Naive thymus-derived CD4-positive, alpha-beta T cell (primary cell): Measurements from ENCODE around the gene TPI1. TPM values are rescaled to one million over a fixed set of nuclear protein-coding genes. Genes with fewer than 3 reads are reported as not detected.
"Not testable (repeated sequence)": the region's sequence is repeated elsewhere in the genome, so short reads cannot be mapped to it uniquely, and the experiment has no call there.

ENCODE experiments used
- ATAC-seq: fragments of 150-1000 bp; cut with Tn5 transposase; 2 replicates; pipeline ENCODE4 v1.10.0; 2021; ENCODE audit warnings: mild to moderate bottlenecking, moderate library complexity
- CTCF ChIA-PET: fragments of 350-600 bp; sonication (Branson Sonifier 250); formaldehyde crosslinking; loops from one replicate; lab custom pipeline; 2021; ENCODE audit warnings: antibody characterized with exemption; lab: Charles Lee
- POLR2A ChIA-PET: fragments of 350-600 bp; sonication (Branson Sonifier 250); formaldehyde crosslinking; loops from one replicate; lab custom pipeline; 2021; ENCODE audit warnings: antibody characterized with exemption, inconsistent platforms; lab: Charles Lee
- DNase-seq, 9 donors: peaks; one replicate each; pipeline versions ENCODE4 v3.0.0 to v3.0.0-alpha.2; 2020 to 2022; ENCODE audit warnings: mixed read lengths in 1 of 9
- H3K27ac ChIP-seq: one replicate; pipeline ENCODE4 v1.7.0; 2013; ENCODE audit warnings: mild to moderate bottlenecking, low read depth, low read length, moderate library complexity
- H3K27me3 ChIP-seq, 2 donors: one replicate each; pipeline ENCODE4 v1.7.0; 2013; ENCODE audit warnings: low read length in 2 of 2, mild to moderate bottlenecking in 2 of 2, moderate library complexity in 2 of 2; ENCODE audit not compliant: control insufficient read depth in 2 of 2, insufficient read depth in 2 of 2
- H3K36me3 ChIP-seq, 3 experiments: 1 replicate in 2 of 3; 2 replicates in 1 of 3; pipeline ENCODE4 v1.7.0; 2013; ENCODE audit warnings: low read length in 3 of 3, mild to moderate bottlenecking in 3 of 3, moderate library complexity in 1 of 3; ENCODE audit not compliant: insufficient read depth in 3 of 3, control insufficient read depth in 2 of 3
- H3K4me1 ChIP-seq, 2 donors: one replicate each; pipeline ENCODE4 v1.7.0; 2013; ENCODE audit warnings: low read length in 2 of 2, mild to moderate bottlenecking in 2 of 2, moderate library complexity in 1 of 2; ENCODE audit not compliant: control insufficient read depth in 2 of 2, insufficient read depth in 2 of 2
- H3K4me3 ChIP-seq: 2 replicates; pipeline ENCODE4 v1.7.0; 2013; ENCODE audit warnings: mild to moderate bottlenecking, low read length
- H3K9me3 ChIP-seq, 3 experiments: 1 replicate in 2 of 3; 2 replicates in 1 of 3; pipeline ENCODE4 v1.7.0; 2013; ENCODE audit warnings: low read length in 3 of 3; ENCODE audit not compliant: control insufficient read depth in 2 of 3
- H3K27ac Mint-ChIP-seq, 9 donors: one replicate each; pipeline ENCODE4 v1.8.0; 2020 to 2022; ENCODE audit warnings: mixed read lengths in 9 of 9, mild to moderate bottlenecking in 8 of 9, moderate library complexity in 5 of 9, inconsistent platforms in 2 of 9
- H3K27me3 Mint-ChIP-seq, 5 donors: one replicate each; pipeline ENCODE4 v1.8.0; 2021 to 2022; ENCODE audit warnings: mixed read lengths in 5 of 5, mild to moderate bottlenecking in 1 of 5
- H3K36me3 Mint-ChIP-seq, 5 donors: one replicate each; pipeline ENCODE4 v1.8.0; 2020 to 2022; ENCODE audit warnings: mixed read lengths in 5 of 5, mild to moderate bottlenecking in 3 of 5, inconsistent platforms in 1 of 5
- H3K4me1 Mint-ChIP-seq, 7 donors: one replicate each; pipeline ENCODE4 v1.8.0; 2020 to 2022; ENCODE audit warnings: mixed read lengths in 7 of 7, mild to moderate bottlenecking in 3 of 7, inconsistent platforms in 1 of 7
- H3K4me3 Mint-ChIP-seq, 10 donors: one replicate each; pipeline ENCODE4 v1.8.0; 2020 to 2022; ENCODE audit warnings: mild to moderate bottlenecking in 10 of 10, mixed read lengths in 10 of 10, moderate library complexity in 6 of 10, inconsistent platforms in 2 of 10
- H3K9me3 Mint-ChIP-seq, 11 donors: one replicate each; pipeline ENCODE4 v1.8.0; 2020 to 2022; ENCODE audit warnings: mixed read lengths in 11 of 11, mild to moderate bottlenecking in 4 of 11, inconsistent platforms in 1 of 11, moderate library complexity in 1 of 11
- intact Hi-C, 2 donors: fragments of 100-400 bp; cut with micrococcal nuclease; formaldehyde crosslinking; loops; one replicate each; pipeline ENCODE4 v1.15.1; 2023
- polyA plus RNA-seq, 2 donors: library from polyadenylated mRNA; unstranded; fragments of 300-500 nt; fragmentation: Illumina TruSeq; gene quantifications; one replicate each; pipeline ENCODE4 v1.2.3, GENCODE V29; 2021
- total RNA-seq, 6 experiments: library from RNA in 5 of 6; stranded (reverse) in 5 of 6; gene quantifications; 1 replicate in 5 of 6; 2 replicates in 1 of 6; pipeline ENCODE4 v1.2.3 and lab custom pipeline; 2021 to 2026

Gene TPI1
- total and polyA plus RNA-seq, 7 experiments from 2014 or later, result 89.7 to 1,293 (median 163) TPM

DNA sequence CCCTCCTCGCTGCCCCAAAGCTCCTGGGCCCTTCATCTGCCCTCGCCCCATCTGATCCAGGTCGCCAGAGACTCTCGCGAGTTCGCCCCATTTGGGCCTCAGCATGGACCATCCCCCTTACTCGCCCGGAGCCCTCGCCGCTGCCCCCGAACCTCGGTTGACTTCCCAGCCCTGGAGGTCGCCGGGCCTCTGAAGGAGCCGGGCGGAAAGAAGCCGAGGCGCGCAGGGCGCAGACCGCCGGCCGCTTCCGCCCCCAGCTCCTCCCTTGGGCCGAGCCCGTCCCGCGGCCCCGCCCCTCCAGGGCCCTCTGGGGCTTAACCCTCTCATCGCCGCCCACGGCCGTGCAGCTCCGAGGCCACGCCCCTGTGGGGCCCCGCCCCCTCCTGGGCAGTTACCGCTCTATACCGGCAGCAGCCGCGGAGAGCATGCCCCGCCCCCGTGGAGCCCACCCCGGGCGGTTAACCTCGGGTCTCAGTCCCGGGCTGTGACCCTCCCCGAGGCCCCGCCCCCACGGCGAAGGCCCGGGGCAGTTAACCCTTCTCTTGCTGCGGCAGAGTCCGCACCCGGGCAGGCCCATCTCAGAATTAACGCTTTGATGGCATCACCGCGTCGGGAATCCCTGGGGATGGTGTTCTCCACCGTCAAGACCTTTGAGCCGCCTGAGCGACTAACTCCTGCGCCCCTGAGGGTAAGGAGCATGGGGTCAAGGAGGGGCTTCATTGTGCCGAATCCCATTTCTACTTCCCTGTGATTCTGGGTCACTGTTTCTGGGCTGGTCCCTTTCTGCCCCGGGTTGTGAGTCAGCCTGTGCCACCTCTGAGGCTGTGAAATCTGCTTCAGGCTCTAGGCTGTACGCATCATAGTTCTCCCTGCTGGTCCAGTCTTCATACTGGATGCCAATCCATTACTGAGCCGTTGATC, 6.0 kb downstream of the TPI1 start, which contains the start of gene SPSB2:
Gene SPSB2, minus strand, starts transcription at position 210 of the 921 bp plus-strand sequence. CDS start 402 bp downstream, outside the sequence.
- peak; percentile 97 for ATAC-seq
- ChIA-PET CTCF (interaction anchor here (0.7 to 6.9 kb wide), 31 partner anchors 9 to 240 kb away, joined by 3 to 45 read pairs (median 4); partner anchors contain the start of genes C12orf57, C1RL, CDCA3 and LRRC23), POLR2A (interaction anchor here (0.7 to 4.6 kb wide), 40 partner anchors 9 to 316 kb away, joined by 3 to 70 read pairs (median 5); partner anchors contain the start of genes C12orf57, CDCA3, ENO2 and LPCAT3)
- peaks cover 3 to 27% (median 6%) of the 10 kb centered on the region in 3 experiments for H3K36me3 ChIP-seq
- no peaks in the 10 kb centered on the region for H3K27me3 Mint-ChIP-seq
- H3K4me1 ChIP-seq, result peaks cover 32 to 34% of the 10 kb centered on the region in 2 donors
- H3K36me3 Mint-ChIP-seq, result peaks cover 0 to 42% (median 3%) of the 10 kb centered on the region in 5 donors
- H3K27me3 ChIP-seq, result no peaks in the 10 kb centered on the region
- peak within 1 kb of the TSS; percentile 79 to 94 (median 88) for H3K27ac Mint-ChIP-seq
- H3K9me3 ChIP-seq, result no peaks in the 10 kb centered on the region
- intact Hi-C loops, result loop anchor here (1.0 to 5.0 kb wide), 21 partner anchors 18 to 1824 kb away; partner anchors contain the start of genes EMG1 (in 2 of the 2), ENO2 (in 2 of the 2), LPCAT3 (in 2 of the 2) and LRRC23 (in 2 of the 2)
- peak; percentile 96 to 100 (median 98) for DNase-seq
- H3K9me3 Mint-ChIP-seq, result no peaks in the 10 kb centered on the region
- peak within 1 kb of the TSS; percentile 98 for H3K4me3 ChIP-seq
- peaks cover 34 to 58% (median 47%) of the 10 kb centered on the region in 7 donors for H3K4me1 Mint-ChIP-seq
- peak within 1 kb of the TSS; percentile 77 for H3K27ac ChIP-seq
- H3K4me3 Mint-ChIP-seq, result peak within 1 kb of the TSS; percentile 87 to 95 (median 91)

DNA sequence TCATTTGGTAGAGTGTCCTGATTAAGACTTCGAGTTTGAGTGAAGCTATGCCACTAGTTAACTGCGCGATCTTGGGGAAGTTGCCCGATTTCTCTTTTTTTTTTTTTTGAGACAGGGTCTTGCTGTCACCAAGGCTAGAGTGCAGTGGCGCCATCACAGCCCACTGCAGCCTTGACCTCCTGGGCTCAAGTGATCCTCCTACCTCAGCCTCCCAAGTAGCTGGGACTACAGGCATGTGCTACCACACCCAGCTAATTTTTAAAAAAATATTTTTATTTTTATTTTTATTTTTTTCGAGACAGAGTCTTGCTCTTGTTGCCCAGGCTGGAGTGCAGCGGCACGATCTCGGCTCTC, 6.7 kb downstream of the TPI1 start:
- peaks cover 0 to 39% (median 3%) of the 10 kb centered on the region in 5 donors for H3K36me3 Mint-ChIP-seq
- not testable (repeated sequence) for ATAC-seq

DNA sequence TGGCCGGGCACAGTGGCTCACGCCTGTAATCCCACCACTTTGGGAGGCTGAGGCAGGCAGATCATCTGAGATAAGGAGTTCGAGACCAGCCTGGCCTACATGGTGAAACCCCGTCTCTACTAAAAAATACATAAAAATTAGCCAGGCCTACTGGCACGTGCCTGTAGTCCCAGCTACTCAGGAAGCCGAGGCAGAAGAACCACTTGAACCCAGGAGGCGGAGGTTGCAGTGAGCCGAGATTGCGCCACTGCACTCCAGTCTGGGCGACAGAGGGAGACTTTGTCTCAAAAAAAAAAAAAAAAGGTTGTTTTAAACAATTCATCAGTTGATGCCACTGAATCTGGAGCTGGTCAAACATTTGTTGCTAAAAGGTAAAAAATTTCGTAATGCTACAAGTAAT, 12.5 kb downstream of the TPI1 start:
- H3K36me3 ChIP-seq, result peaks cover 0 to 12% (median 0%) of the 10 kb centered on the region in 3 experiments
- H3K4me1 ChIP-seq, H3K4me3 Mint-ChIP-seq, ATAC-seq, intact Hi-C loops, DNase-seq, H3K27me3 ChIP-seq, H3K27ac Mint-ChIP-seq, H3K9me3 ChIP-seq, H3K4me3 ChIP-seq, H3K4me1 Mint-ChIP-seq, H3K27ac ChIP-seq, H3K27me3 Mint-ChIP-seq, H3K9me3 Mint-ChIP-seq: not testable (repeated sequence)
- CTCF ChIA-PET, result interaction anchor here (0.6 kb wide), 2 partner anchors 225 to 228 kb away, joined by 3 read pairs; no protein-coding TSS in a partner anchor
- H3K36me3 Mint-ChIP-seq, result peaks cover 0 to 14% (median 4%) of the 10 kb centered on the region in 5 donors
- POLR2A ChIA-PET, result interaction anchor here (0.7 kb wide), 1 partner anchor 34 kb away, joined by 8 read pairs; no protein-coding TSS in a partner anchor

More for the DNA sequence above, 6.7 kb downstream of the TPI1 start:
- POLR2A ChIA-PET, result interaction anchor here (0.6 to 4.6 kb wide), 10 partner anchors 17 to 121 kb away, joined by 3 to 70 read pairs (median 23); partner anchors contain the start of genes C12orf57, CDCA3, ENO2 and LRRC23
- not testable (repeated sequence) for H3K27me3 Mint-ChIP-seq, H3K27me3 ChIP-seq, DNase-seq, H3K9me3 Mint-ChIP-seq, H3K9me3 ChIP-seq
- H3K4me1 Mint-ChIP-seq, result peaks cover 27 to 52% (median 40%) of the 10 kb centered on the region in 7 donors
- peak overlapping the region; percentile 87 to 95 (median 91) for H3K4me3 Mint-ChIP-seq
- Histone ChIP-seq H3K27ac (peak overlapping the region; percentile 77), H3K4me3 (peak overlapping the region; percentile 98), H3K36me3 (peaks cover 3 to 27% (median 6%) of the 10 kb centered on the region in 3 experiments), H3K4me1 (peaks cover 26 to 27% of the 10 kb centered on the region in 2 donors)
- intact Hi-C loops, result loop anchor here in 1 of 2 donors (5.0 kb wide), 2 partner anchors 382 to 1823 kb away; partner anchors contain the start of genes MRPL51, NCAPD2 and RIMKLB
- H3K27ac Mint-ChIP-seq, result peak overlapping the region in 8 of 9 donors; percentile 78 to 92 (median 84)
- CTCF ChIA-PET, result interaction anchor here (0.7 to 6.9 kb wide), 8 partner anchors 18 to 234 kb away, joined by 3 to 45 read pairs (median 12); partner anchors contain the start of genes C12orf57, C1RL, CDCA3 and RNU7-1

DNA sequence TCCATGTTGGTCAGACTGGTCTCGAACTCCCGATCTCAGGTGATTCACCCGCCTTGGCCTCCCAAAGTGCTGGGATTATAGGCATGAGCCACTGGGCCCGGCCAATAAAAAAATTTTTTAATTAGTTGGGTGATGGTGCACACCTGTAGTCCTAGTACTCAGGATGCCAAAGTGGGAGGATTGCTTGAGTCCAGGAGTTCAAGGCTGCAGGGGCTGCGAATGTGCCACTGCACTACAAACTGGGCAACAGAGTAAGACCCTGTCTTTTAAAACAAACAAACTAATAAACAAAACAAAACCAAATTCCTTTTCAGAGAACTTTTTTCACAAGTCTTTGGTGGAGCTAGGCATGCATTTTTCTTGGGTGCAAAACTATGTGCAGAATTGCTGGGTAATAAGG, 15.9 kb downstream of the TPI1 start:
- no peaks in the 10 kb centered on the region for H3K9me3 Mint-ChIP-seq
- CTCF ChIA-PET, result no interaction called here
- H3K4me1 Mint-ChIP-seq, result peaks cover 0 to under 1% (median 0%) of the 10 kb centered on the region in 7 donors
- intact Hi-C loops, result no loop called here
- ATAC-seq, result no peak
- H3K36me3 Mint-ChIP-seq, result peaks cover 0 to 8% (median 7%) of the 10 kb centered on the region in 5 donors
- peaks cover 0 to 14% (median 0%) of the 10 kb centered on the region in 3 experiments for H3K36me3 ChIP-seq
- POLR2A ChIA-PET, result no interaction called here
- no peaks in the 10 kb centered on the region for H3K4me1 ChIP-seq
- H3K27me3 ChIP-seq, result no peaks in the 10 kb centered on the region
- H3K27ac Mint-ChIP-seq, result no peak overlapping the region
- DNase-seq, result no peak
- no peak overlapping the region for H3K4me3 ChIP-seq
- no peak overlapping the region for H3K4me3 Mint-ChIP-seq
- no peaks in the 10 kb centered on the region for H3K9me3 ChIP-seq
- no peaks in the 10 kb centered on the region for H3K27me3 Mint-ChIP-seq
- H3K27ac ChIP-seq, result no peak overlapping the region

DNA sequence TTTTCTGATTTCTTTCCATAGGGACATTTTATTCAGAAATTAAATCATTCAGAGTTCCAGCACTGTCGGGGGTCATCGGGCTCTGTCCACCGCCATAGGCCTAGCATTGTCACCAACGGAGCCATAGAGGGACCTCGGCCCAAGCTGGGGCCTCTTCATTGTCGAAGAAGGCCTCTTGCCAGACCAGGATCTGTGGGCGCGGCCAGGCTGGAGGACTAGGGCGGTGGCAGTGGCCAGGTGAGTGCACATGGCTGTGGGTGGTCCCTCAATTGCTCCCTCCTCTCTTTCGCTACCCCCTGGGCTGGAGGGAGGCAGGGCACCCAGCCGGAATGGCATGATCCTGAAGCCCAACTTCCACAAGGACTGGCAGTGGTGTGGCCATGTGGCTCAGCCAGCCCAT, 16.4 kb downstream of the TPI1 start:
- no peaks in the 10 kb centered on the region for H3K27me3 ChIP-seq
- POLR2A ChIA-PET, result no interaction called here
- no peaks in the 10 kb centered on the region for H3K9me3 ChIP-seq
- Mint-ChIP-seq H3K27ac (no peak overlapping the region), H3K4me1 (peaks cover 0 to 3% (median 0%) of the 10 kb centered on the region in 7 donors), H3K4me3 (no peak overlapping the region), H3K9me3 (no peaks in the 10 kb centered on the region), H3K27me3 (no peaks in the 10 kb centered on the region), H3K36me3 (peaks cover 0 to 10% (median 7%) of the 10 kb centered on the region in 5 donors)
- intact Hi-C loops, result no loop called here
- CTCF ChIA-PET, result interaction anchor here (2.2 kb wide), 1 partner anchor 11 kb away, joined by 7 read pairs; the partner anchor contains the start of gene SPSB2
- no peak overlapping the region for H3K4me3 ChIP-seq
- DNase-seq (no peak), ATAC-seq (no peak)
- peaks cover 0 to 14% (median 0%) of the 10 kb centered on the region in 3 experiments for H3K36me3 ChIP-seq
- no peak overlapping the region for H3K27ac ChIP-seq
- no peaks in the 10 kb centered on the region for H3K4me1 ChIP-seq

DNA sequence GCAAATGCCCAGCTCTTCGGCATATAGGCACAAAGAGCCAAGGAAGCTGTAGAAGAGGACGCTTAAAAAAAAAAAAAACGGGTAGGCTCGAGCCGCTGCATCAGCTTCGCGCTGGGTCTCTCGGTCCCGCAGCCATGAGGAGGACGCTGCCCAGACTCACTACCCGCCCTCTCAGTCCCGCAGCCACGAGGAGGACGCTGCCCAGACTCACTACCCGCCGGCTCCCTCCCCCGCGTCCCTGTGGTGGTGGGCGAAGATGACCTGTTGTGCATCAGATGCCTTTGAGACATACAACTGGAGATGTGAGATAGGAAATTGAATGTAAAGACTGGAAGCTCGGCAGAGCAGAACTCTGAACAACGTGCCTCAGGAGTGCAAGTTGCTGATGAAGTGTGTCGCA, 17.2 kb downstream of the TPI1 start:
- no peak overlapping the region for H3K27ac ChIP-seq
- no peak overlapping the region for H3K4me3 ChIP-seq
- POLR2A ChIA-PET, result no interaction called here
- CTCF ChIA-PET, result interaction anchor here (2.2 kb wide), 1 partner anchor 12 kb away, joined by 7 read pairs; the partner anchor contains the start of gene SPSB2
- H3K36me3 ChIP-seq, result peaks cover 0 to 14% (median 0%) of the 10 kb centered on the region in 3 experiments
- H3K27me3 ChIP-seq, result no peaks in the 10 kb centered on the region
- peaks cover 0 to 8% (median 7%) of the 10 kb centered on the region in 5 donors for H3K36me3 Mint-ChIP-seq
- no peak overlapping the region for H3K27ac Mint-ChIP-seq
- H3K9me3 Mint-ChIP-seq, result no peaks in the 10 kb centered on the region
- intact Hi-C loops, result no loop called here
- H3K9me3 ChIP-seq, result no peaks in the 10 kb centered on the region
- ATAC-seq (no peak), DNase-seq (no peak)
- no peak overlapping the region for H3K4me3 Mint-ChIP-seq
- H3K4me1 Mint-ChIP-seq, result peaks cover 0 to 3% (median 0%) of the 10 kb centered on the region in 7 donors
- H3K4me1 ChIP-seq, result no peaks in the 10 kb centered on the region
- no peaks in the 10 kb centered on the region for H3K27me3 Mint-ChIP-seq
